HG03457 (cell line): ENCODE measurements around the gene AK5.
"Not testable (repeated sequence)": the region's sequence is repeated elsewhere in the genome, so short reads cannot be mapped to it uniquely, and the experiment has no call there.

Experiments used
- ATAC-seq: cut with Tn5 transposase; IDR thresholded peaks from one replicate; pipeline ENCODE4 v1.9.1; 2021; ENCODE audit warnings: moderate number of reproducible peaks; ENCODE audit not compliant: unreplicated experiment

AK5 gene

DNA sequence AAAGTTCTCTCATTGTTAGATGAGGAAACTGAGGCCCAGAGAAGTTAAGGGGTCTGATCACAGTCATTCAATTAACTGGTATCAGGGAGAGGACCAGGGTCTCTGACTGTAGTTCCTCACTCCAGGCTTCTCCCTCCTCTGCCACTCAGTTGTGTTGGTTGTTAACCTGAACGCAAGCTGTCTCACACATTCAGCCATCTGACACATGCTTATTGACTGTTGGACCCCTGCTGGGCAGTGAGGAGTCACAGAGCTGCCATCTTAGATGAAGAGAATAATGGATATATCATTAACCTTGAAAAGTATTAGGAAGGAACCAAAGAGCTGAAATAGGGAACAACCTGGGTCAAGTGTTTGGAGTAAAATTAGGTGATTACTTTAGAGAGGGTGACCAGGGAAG is 205.8 kb downstream of the AK5 start:
- ATAC-seq, result no peak

DNA sequence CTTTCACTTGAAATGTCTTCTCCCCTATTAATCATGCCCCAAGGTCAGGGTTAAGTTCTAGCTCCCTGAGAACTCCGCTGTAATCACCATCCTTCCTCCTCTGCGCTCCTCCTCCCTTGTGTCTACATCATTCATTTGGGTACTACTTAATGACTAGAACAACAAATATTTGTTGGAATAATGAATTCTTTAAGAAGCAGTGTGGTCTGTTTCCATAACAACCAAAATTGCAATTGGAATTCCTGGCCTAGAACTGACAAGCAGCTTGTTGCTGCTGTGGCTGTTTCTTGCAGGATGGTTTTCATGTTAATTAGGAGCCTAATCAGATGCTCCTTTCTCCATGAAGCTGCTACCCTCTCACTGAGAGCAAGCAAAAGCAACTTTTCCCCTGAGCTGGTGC is 208.1 kb downstream of the AK5 start:
- ATAC-seq, result no peak

DNA sequence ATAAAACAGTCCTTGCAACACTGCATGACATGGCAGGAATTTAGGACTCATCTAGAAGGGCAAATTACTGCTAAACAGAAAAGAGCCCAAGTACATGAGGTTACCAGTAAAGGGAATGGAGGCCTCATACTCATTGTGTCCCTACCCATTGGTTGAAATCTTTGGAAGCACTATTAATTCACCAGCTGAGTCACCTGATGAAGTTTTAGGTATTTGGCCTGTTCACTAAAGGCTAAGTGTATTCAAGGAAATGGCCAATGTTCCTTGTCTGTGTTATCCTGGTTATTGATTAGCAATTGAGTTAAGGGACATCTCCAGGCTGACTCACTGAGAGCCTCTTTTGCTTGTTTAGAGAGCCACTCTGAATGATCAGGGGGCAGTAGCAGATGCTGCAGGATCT is 212.2 kb downstream of the AK5 start:
- no peak for ATAC-seq

DNA sequence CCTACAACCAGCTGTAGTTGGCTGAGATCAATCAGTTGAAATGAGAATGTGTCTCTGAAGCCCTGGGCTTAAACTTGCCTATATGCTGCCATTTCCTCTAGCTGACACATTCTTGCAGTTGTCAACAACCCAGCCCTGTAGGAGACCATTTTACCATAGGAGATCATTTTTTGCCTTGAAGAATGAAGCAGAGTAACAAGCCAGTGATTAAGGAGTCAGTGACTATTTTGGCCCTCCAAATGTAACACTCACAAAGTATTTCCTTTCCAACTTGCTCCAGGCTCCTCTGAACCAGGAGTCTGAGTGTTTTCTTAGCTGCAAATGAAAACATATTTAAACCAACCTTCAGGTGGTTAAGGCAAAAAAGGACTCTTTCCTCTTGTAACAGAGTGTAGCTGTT is 217.1 kb downstream of the AK5 start:
- no peak for ATAC-seq

DNA sequence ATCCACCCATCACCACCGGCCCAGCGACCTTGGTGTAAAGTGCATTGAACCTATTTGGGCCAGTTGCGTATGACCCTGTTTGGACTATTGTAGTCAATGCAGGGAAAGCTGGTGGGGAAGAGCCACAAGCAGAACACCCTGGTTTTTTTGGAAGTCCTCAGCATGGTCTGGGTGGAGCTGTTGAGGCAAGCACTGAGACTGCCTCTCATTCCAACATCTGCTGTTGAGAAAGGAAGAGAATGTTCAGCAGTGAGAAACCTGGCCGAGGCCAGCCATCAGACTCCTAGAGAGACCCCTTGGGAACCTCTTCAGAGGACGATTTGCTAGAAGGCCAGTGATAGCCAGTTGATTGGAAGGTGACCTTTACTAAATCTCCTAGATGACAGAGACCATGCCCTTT is 217.6 kb downstream of the AK5 start:
- ATAC-seq, result no peak

DNA sequence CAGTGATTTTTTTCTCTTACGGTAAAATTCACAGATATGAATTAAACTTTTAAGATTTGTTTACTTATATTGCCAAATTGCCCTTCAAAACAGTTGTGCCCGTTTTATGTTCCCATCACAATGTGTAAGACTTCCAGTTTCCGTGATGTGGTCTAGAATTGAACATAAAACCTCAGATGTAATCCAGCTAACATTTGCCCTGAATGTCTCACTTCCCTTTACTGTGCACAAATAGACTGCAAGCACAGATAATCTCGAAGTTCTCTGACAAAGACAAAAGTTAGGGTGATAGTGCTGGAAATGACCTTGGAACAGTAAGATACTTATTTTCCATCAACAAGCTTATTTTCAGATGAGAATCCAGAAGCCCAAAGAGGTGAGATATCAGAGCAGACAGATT is 223.2 kb downstream of the AK5 start:
- no peak for ATAC-seq

DNA sequence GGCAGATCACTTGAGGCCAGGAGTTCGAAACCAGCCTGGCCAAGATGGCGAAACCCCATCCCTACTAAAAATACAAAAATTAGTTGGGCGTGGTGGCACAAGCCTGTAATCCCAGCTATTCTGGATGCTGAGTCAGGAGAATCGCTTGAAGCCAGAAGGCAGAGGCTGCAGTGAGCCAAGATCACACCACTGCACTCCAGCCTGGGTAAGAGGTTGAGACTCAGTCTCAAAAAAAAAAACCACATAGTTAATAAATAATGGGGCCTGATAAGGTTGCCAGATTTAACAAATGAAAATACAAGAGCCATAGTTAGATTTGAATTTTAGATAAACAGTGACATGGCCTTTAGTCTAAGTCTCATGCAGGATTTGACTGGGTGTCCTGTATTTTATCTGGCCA is 225.0 kb downstream of the AK5 start:
- ATAC-seq, result no peak

DNA sequence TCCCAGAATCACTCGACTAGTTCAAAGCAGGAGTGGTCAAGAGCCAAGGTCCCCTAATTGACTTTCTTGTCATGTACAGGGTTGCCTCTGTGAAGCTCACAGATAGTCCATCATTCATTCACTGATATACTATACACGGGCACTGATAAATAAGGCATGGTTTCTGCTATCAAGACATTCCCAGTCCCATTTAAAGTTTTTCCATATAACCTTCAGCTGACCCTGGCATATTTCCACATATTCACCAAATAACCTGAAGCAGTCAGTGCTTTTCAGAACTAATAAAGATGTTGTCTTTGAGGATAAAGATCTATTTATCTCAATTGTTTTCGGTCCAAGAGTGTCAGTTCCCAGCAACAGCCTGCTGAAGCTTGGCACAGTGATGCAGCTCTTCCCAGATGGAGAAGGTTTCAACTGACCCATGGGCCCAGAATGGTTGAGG is 227.3 kb downstream of the AK5 start:
- no peak for ATAC-seq

DNA sequence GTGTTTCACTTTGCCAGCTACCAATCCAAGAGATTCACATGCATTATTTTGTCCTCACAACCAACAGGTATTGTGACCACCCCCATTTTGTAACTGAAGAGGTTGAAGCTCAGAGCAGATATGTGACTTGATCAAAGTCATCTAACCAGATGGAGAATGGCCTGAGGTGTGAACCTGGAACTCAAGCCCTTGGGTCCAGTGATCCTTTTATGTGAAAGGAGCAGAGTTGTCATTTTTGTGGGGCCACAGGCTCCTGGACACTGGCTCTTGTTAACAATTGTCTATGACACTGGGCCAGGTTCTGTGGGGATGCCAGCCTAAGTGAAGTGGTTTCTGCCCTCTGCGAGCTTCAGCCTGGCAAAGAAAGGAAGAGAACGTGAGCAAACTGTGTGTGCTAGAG is 228.1 kb downstream of the AK5 start:
- no peak for ATAC-seq

DNA sequence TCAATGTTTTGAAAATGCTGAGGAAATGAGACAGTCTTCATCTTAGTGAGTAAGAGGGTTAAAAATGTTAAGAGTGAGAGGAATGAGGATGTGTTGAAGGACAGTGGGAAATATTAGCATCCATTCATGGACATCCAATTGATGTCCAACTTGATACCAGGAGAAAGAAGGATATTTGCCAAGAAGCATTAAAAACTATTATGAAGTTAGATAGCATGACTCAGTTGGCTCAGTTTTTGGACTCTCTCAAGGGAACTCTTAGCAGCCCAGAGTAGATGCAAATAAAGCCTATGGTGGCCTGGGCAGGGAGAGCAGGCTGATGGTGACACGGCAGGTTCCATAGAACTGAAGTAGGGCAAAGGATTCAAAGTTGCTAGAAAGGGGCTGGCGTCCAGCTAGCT is 229.6 kb downstream of the AK5 start:
- no peak for ATAC-seq

DNA sequence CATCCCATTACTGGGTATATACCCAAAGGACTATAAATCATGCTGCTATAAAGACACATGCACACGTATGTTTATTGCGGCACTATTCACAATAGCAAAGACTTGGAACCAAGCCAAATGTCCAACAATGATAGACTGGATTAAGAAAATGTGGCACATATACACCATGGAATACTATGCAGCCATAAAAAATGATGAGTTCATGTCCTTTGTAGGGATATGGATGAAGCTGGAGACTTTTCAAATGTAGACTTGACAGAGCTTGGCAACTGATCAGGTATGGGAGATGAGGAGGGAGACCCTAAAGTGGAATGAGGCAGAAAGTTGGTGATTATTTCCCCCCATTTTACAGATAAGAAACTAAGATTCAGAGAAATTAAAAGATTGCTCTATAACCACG is 230.8 kb downstream of the AK5 start:
- ATAC-seq, result not testable (repeated sequence)

DNA sequence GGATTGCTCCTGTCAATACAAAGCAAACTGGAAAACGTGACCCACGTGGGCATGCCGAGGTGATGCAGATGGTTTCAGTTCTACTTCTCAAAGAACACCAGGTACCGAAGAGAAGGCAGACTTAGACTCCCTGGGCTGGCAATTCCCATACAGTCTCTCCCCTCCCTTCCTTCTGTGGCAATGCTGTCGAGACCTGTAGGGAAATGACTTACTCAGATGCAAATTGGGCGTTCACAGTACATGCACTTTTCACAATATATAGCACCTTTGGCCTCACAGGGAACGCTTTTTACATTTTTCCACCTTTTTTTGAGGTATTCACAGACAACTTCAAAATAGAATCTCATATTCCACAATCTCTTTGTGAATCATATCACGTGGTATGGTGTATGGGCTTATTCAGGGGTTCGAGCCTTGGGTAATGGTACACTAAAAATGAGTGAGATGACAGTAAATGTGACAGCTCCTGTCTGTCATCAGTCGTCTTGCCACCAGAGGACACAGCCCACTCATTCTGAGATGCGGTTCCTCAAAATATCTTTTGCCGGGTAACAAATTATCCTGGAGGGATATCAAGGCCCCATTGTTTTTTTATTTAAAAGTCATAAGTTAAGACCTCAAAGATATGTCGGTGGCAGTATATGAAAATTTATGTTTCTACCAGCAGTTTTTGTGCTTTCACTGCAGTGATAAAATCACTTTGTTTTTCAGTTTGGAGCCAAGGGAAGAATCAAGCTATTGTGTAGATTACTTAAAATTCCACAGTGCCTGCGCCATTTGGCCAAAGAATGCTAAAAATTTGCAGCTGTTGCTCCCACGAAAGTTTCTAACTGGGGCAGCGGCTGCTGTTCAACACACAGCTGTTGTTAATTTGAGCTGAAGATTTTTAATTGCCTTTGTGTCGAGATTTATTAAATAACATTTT is 232.3 kb downstream of the AK5 start:
- ATAC-seq, result no peak

DNA sequence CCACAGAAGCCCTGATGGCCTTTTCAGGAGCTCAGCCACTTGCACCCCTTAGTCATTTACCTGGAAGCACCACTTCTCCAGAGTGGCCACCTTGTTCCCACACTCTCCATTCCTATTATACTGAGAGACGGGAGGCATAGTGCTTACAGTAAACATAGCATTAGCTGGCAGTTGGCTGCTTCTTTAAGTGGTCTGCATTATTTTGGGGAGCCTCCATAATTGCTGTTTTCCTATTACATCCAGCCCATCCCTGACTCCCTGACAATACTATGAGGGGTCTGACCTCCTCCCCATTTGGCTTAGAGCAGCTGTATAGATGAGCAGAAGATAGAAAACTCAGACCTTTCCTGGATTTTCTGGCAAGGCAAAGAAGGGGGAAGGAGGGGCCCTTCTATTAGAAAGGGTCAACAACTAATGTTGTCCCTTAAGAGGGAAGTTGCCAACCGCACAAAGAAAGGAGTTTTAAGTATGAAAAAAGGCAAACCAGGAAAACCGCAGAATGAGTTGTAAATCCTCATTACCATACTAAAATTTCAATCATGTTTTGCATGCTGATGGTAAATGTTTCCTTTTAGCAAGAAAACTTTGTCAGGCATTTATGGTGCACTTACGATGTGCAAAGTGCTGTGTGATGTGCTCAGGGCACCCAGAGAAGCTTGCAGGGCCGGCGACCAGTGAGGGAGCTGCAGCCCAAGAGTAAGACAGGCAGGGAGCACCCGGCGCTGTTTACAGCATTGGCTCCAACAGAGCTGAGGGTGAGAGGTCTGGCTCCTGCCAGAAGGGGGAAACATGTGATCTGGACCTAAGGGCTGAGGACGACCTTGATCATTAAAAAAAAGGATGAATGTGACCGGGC is 233.3 kb downstream of the AK5 start:
- ATAC-seq, result no peak

DNA sequence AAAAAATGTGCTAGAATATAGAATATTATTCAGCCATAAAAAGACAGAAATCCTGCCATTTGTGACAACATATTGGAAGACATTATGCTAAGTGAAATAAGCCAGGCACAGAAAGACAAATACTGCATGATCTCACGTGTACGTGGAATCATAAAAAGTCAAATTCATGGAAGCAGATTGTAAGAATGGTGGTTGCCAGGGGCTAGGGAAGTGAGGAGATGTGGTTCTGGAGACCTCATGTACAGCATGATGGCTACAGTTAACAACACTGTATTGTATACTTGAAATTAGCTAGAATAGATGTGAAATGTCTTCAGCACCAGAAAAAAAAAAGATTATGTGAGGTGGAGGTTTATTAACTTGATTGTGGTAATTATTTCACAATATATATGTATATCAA is 234.3 kb downstream of the AK5 start:
- no peak for ATAC-seq

DNA sequence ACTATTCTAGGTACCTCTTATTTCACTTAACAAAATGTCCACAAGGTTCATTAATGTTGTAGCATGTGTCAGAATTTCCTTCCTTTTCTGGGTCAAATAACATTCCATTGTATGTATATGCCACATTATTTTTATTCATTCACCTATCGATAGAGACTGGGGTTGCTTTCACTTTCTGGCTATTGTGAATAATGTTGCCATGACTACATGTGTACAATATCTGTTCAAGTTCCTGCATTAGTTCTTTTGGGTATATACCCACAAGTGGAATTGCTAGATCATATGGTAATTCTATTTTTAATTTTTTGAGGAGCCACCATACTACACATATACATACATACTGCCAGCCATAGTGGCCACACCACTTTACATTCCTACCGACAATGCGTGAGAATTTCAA is 242.2 kb downstream of the AK5 start:
- ATAC-seq, result no peak

DNA sequence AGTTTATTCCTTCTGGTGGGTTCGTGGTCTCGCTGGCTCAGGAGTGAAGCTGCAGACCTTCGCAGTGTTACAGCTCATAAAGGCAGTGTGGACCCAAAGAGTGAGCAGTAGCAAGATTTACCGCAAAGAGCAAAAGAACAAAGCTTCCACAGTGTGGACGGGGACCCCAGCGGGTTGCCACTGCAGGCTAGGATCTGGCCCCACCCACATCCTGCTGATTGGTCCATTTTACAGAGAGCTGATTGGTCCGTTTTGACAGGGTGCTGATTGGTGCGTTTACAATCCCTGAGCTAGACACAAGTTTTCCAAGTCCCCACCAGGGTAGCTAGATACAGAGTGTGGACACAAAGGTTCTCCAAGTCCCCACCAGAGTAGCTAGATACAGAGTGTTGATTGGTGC is 249.3 kb downstream of the AK5 start:
- ATAC-seq, result not testable (repeated sequence)

DNA sequence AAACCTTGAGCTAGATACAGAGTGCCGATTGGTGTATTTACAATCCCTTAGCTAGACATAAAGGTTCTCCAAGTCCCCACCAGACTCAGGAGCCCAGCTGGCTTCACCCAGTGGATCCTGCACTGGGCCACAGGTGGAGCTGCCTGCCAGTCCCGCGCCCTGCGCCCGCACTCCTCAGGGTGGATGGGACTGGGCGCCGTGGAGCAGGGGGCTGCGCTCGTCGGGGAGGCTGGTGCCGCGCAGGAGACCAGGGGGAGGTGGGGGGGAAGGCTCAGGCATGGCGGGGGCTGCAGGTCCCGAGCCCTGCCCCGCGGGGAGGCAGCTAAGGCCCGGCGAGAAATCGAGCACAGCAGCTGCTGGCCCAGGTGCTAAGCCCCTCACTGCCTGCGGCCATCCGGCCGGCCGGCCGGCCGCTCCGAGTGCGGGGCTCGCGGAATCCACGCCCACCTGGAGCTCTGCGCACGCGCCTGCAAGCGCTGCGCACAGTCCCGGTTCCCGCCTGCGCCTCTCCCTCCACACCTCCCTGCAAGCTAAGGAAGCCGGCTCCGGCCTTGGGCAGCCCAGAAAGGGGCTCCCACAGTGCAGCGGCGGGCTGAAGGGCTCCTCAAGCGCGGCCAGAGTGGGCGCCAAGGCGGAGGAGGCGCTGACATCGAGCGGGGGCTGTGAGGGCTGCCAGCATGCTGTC is 249.9 kb downstream of the AK5 start:
- not testable (repeated sequence) for ATAC-seq

DNA sequence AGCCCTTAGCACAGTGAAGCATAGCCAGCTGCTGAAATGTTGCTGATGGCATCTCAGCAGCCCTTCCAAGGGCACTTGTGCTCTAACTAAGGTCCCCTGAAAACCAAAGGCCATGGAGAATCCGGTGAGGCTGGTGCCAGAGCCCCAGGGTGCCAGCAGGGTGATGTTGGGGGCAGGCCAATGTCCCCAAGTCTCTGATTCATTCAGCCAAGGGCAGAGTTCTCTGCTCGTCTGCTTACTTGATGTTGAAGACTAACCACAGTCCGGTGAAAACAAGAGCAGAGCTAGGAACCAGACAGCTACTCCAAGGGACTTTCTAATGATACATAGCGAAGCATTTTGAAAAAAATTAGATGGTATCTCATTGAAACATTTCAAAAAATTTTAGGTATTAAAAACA is 250.8 kb downstream of the AK5 start:
- no peak for ATAC-seq

DNA sequence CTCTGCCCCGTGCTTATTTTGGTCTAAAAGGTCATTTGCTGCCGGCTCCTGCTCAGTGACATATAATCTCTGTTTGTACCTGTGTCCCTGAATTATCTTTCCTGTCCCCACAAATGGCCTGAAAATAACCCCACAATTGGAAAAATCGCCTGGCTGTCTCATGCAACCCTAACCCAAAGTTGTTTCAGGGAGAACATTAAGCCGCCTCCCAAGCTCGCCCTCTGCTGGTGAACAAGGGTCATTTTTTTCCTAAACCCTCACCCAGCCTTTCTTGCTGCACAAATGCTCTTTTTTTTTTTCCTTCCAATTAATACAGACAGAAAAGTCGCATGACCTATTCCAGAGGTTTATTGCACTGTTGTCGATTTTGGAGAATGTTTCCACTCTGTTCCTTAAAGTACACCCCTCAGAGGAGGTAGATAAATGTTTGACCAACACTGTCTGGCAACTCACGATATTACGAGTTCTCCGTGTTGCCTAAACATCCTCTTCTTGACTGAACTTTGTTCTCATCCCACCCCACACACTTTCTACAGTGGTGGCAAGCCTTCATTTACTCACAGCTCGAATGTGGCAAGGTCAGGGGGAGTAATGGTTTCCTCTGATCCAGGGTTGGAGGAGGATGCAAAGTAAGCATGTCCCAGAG is 252.0 kb downstream of the AK5 start:
- ATAC-seq, result no peak

DNA sequence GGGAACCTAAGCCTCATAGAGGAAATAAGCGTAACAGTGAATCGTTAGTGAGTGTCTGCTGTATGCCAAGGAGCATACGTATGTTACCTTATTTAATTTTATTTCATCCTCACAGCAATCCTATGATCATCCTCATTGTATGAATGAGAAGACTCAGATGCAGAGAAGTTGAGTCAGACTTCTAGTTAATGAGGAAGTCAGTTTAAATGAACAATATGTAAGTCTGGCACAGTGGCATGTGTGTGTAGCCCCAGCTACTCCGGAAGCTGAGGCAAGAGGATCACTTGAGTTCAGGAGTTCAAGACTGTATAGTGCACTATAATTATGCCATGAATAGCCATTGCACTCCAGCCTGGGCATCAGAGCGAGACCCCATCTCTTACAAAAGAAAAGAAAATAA is 252.6 kb downstream of the AK5 start:
- no peak for ATAC-seq

DNA sequence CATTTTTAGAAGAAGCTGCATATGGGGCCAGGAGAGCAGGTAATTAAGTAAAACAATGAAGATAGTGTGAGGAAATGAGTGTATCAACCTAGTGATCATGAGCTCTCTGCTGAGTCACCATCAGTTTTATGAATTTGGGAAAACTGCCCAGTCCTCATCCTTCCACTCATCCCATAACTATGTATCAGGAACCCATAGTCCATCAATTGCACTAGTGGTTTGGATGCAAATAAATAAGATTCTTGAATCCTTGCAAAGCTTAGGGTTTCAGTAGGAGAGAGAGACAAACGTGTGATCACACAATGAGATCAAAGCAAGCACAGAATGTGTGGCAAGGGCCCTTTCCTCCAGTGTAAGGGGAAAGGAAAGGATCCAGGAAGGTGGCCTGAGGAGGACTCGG is 255.0 kb downstream of the AK5 start:
- no peak for ATAC-seq
